CD4-positive, alpha-beta T cell treated with Interleukin-21 for 1 hour (primary cell): ENCODE results near the gene SERTAD1.

Source experiments
- DNase-seq: peaks from one replicate; pipeline ENCODE4 v3.0.0-alpha.2; 2020

The SERTAD1 gene

DNA sequence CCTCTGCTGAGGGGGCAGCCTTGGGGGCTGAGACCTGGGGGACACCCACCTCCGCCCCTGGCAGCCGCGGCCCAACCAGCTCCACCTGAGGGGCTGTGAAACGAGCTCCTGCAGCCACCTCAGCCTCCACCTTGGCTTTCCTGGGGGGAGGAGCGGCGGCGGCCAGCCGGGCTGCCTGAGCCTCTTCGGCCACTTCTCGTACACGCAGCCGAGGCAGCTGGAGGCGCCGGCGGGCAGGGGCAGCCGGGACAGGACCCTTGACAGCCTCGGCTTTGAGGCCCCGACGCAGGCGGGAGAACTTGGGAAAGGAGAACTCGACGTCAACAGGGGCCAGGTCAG lies 28.3 kb downstream of the SERTAD1 start:
- no peak for DNase-seq

GRCh38 chr19:40396886-40397567 lies 28.8 kb downstream of the SERTAD1 start:
- DNase-seq = no peak

- no peak for DNase-seq
Measured at GRCh38 chr19:40395956-40396355, 29.8 kb downstream of the SERTAD1 start.

DNA sequence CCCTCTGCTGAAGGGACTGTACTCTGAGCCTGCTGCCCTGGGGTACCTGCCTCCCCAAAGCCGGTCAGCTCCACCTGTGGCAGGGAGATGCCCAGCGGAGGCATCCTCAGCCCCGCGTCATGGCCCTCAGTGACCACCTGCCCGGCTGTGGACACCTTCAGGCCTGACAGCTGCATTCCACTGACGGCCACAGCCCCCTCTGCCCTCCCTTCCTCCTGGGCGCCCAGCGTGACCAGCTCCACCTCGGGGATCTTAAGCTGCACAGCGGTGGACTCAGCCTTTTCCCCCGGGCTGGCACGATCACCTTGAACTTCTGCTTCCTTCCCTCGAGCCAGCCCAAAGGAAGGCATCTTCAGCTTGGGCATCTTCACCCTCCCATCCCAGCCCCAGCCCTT lies 31.0 kb downstream of the SERTAD1 start:
- DNase-seq = no peak

DNA sequence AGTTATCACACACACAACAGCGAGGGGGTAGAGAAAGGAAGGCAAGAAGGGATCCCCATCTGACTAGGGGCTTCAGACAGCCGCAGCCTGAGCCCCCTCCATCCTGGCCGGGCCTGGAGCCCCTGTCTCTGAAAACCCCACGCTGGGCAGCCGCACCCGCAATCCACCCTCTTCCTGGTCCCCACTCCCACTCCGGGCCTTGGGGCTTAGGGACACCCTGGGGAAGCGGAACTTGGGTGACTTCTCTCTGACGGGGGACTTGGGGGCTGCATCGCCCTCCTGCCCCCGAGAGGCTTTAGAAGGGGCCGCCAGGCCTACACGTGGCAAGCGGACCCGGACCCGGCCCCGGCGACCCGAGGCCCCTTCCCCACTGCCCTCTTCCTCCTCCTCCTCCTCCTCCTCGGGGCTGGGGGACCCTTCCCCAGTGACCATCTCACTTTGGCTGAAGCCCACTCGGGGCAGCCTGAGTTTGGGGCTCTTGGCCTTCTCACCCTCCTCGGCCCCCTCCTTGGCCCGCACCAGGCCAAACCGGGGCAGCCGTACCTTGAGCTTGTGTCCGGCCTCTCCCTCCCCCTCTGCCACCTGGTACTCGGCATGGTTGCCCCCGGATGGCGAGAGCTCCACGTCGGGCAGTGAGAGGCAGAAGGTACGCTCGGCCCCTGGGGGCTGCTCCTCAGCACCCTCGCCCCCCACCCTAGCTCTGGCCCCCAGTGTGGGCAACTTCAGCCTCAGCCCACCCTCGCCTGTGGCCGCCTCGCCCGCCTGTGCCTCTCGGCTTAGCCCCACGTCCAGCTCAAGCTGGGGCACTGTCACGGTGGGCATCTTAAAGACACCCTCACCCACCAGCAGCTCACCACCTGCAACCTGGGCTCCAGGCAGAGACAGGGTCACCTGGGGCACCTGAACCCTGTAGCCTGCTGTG lies 31.6 kb downstream of the SERTAD1 start:
- DNase-seq = no peak

GRCh38 chr19:40392894-40393517 lies 32.8 kb downstream of the SERTAD1 start:
- DNase-seq = no peak

- DNase-seq = no peak
Measured at GRCh38 chr19:40392123-40392522, 33.7 kb downstream of the SERTAD1 start.

- DNase-seq = no peak
Measured at GRCh38 chr19:40390084-40390742, 35.6 kb downstream of the SERTAD1 start, which contains the start of gene HIPK4. Gene HIPK4, minus strand, starts transcription at chr19:40390181. Its CDS starts 279 bp downstream, at chr19:40389902.

DNA sequence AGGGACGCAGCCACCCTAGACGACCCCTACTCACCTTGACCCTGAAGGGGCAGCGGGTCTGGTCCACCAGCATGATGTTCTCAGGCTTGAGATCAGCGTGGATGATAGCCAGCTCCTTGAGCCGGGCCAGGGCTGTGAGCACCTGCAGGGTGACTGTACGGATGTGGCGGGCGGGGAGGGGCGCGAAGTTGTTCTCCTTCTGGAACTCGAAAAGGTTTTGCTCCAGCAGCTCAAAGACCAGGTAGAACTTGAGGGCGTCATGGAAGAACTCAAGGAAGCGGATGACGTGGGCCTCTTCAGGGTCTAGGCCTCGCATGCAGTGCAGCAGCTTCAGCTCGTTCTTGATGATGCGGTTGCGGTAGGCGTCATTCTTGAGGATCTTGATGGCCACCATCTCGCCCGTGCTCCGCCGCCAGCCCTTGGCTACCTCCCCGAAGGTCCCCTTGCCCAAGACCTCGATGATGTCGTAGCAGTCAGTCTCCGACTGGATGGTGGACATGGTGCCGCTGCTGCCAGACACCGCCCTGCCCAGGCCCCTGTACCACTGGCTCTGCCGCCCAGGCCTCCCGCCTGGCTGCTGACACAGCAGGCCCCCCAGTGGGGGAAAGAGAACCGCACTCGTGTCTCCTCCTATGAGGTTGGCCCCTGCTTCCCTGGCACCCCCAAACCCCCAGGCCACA lies 36.2 kb downstream of the SERTAD1 start:
- no peak for DNase-seq

DNA sequence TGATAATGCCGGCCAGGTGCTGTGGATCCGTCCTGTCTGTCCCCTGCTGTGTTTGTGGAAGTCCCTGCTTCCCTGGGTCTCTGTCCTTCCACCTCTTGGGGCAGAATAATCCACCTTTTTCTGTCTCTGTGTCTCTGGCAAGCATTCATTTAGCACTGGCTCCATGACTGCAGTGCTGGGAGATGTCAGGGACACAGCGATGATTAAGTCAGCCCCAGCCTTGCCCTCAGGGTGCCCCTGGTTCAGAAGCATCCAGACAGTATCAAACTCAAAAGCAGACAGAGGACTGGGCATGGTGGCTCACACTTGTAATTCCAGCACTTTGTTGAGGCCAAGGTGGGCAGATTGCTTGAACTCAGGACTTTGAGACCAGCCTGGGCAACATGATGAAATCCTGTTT lies 37.3 kb downstream of the SERTAD1 start:
- no peak for DNase-seq

- no peak for DNase-seq
Measured at GRCh38 chr19:40387155-40387554, 38.6 kb downstream of the SERTAD1 start.

DNA sequence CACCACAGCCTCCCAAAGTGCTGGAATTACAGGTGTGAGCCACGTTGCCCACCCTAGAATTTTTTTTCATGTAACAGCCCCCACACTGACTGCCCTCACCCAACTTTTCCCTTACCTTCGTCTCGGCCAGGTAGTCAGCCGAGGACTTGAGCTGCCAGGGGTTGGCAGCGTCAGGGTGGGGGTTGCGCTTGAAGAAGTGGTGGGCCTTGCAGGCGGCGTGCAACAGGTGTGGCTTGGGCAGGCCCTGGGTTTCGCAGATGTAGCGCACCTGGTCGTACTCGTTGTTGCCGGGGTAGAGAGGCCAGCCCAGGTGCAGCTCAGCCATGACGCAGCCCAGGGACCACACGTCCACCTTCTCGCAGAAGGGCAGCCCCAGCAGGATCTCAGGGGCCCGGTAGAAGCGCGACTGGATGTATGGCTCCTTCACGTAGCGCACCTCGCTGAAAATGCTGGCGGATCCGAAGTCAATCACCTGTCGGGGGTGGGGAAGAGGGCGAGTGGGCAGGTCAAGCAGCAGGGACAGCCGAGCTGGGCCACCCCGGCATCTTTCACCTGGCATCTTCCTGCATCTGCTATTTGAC lies 42.0 kb downstream of the SERTAD1 start:
- no peak for DNase-seq

GRCh38 chr19:40381321-40381720 lies 44.5 kb downstream of the SERTAD1 start:
- DNase-seq = no peak

DNA sequence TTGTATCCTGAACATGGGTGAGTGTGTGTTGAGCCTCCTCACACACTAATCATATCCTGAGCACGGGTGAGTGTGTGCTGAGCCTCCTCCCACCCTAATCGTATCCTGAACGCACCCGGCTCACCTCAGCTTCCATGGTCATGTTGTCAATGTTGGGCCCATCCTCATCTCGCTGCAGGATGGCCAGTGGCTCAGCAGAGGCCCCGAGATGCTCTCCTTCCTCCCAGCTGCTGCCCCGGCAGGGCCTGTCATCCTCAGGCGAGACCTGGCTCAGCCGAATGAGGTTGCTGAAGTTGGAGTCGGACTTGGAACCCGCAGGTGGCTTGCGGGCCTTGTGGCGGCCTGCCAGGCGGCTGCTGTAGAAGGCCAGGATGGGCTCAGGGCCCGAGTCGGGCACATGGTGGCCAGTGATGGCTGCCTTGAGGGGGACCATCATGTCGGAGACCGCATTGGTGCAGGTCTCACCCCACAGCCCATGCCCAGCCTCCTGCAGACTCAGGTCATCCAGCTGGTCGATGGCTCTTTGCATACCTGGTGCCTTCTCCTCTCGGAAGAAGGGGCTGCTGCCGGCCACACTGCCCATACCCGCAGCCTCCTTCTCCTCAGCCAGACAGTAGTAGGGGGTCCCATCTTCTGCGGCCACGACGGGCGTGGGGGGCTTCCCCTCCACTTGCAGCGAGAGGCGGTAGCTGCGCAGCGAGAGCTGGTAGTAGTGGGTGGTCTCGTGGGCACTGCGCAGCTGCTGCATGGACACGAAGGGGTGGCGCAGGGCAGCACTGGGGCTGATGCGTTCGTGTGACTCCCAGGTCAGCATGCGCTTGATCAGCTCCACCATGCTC lies 45.4 kb downstream of the SERTAD1 start:
- DNase-seq = no peak

GRCh38 chr19:40379446-40380198 lies 46.2 kb downstream of the SERTAD1 start:
- DNase-seq = no peak

- DNase-seq = no peak
Measured at GRCh38 chr19:40378509-40378908, 47.3 kb downstream of the SERTAD1 start.

GRCh38 chr19:40377876-40378385 lies 47.9 kb downstream of the SERTAD1 start:
- DNase-seq = no peak

- DNase-seq = no peak
Measured at GRCh38 chr19:40376286-40376862, 49.4 kb downstream of the SERTAD1 start.

DNA sequence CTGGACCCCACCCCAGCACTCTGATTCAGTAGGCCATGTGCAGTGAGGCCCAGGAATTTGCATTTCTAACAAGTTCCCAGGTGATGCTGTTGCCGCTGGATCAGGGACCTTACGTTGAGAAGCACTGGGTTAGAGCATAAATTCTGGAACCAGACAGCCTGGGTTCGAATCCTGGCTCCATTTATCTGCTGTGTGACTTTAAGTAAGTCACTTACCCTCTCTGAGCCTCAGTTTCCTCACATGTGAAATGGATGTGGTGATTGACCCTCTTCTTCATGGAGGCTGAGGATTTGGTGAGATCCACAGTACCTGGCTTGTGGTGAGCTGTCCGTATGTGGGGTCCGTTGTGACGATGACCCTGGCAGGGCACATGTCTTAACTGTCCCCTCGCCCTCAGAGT lies 51.7 kb downstream of the SERTAD1 start:
- no peak for DNase-seq

GRCh38 chr19:40371802-40372122 lies 54.0 kb downstream of the SERTAD1 start:
- no peak for DNase-seq
